ENCODE data around the gene ACAD11.
A peak's percentile ranks its signal among the peaks of the same experiment; 100 is the strongest.

Gene ACAD11

GRCh38 chr3:132536442-132537153 is 123.0 kb downstream of the ACAD11 start:
- WGBS, 2 donors (ENCODE audit: extremely low coverage in 2 of 2, insufficient read length in 2 of 2, insufficient replicate concordance in 1 of 2): no CpG with 5 or more reads among the region's 3 CpGs

GRCh38 chr3:132535575-132536441 is 123.8 kb downstream of the ACAD11 start:
- H3K4ac ChIP-seq (ENCODE audit: low read length): no peak overlapping the region
- DNase-seq (ENCODE audit: low spot score): peak; percentile 54
- H3K27ac ChIP-seq (replicated peaks; ENCODE audit: low read length): no peak overlapping the region
- no peak overlapping the region for H4K91ac ChIP-seq (ENCODE audit: low read depth, low read length, poor library complexity)
- no peak overlapping the region for H3K4me2 ChIP-seq (ENCODE audit: insufficient read depth, low read length, poor library complexity, severe bottlenecking)
- H3K79me1 ChIP-seq (ENCODE audit: low read depth, low read length): no peaks in the 10 kb centered on the region
- no peaks in the 10 kb centered on the region for H3K9me3 ChIP-seq (replicated peaks in 1 of 2; ENCODE audit: control insufficient read depth in 2 of 2, insufficient read depth in 1 of 2, low read depth in 1 of 2, low read length in 2 of 2)
- peaks cover 6 to 90% of the 10 kb centered on the region in 2 donors for H3K36me3 ChIP-seq (replicated peaks in 1 of 2; ENCODE audit: control insufficient read depth in 2 of 2, insufficient read depth in 2 of 2, low read length in 2 of 2)
- no peak overlapping the region for H3K9ac ChIP-seq (ENCODE audit: low read depth, low read length, poor library complexity)
- H3K27me3 ChIP-seq (ENCODE audit: control insufficient read depth in 3 of 3, insufficient read depth in 3 of 3, low read depth in 1 of 3, low read length in 3 of 3): no peaks in the 10 kb centered on the region
- H3K4me1 ChIP-seq (ENCODE audit: control insufficient read depth in 2 of 2, insufficient read depth in 1 of 2, low read depth in 1 of 2, low read length in 2 of 2): no peaks in the 10 kb centered on the region
- no peak overlapping the region for H2BK15ac ChIP-seq (ENCODE audit: low read length)
- H3K18ac ChIP-seq (ENCODE audit: low read length): no peak overlapping the region
- H3K4me3 ChIP-seq (ENCODE audit: low read length in 2 of 2): no peak overlapping the region
- no peak overlapping the region for H2AK5ac ChIP-seq (ENCODE audit: low read depth, low read length)
- H3K23ac ChIP-seq (ENCODE audit: low read depth, low read length, poor library complexity): no peak overlapping the region
- H2BK5ac ChIP-seq (ENCODE audit: low read length): no peak overlapping the region
- H2BK120ac ChIP-seq (ENCODE audit: low read depth, low read length): no peak overlapping the region
- WGBS, 2 donors (ENCODE audit: extremely low coverage in 2 of 2, insufficient read length in 2 of 2, insufficient replicate concordance in 1 of 2): no CpG with 5 or more reads among the region's 7 CpGs
- H2AFZ ChIP-seq (ENCODE audit: low read length): no peak overlapping the region
- H3K14ac ChIP-seq (ENCODE audit: low read length): no peak overlapping the region
- no peak overlapping the region for H2BK12ac ChIP-seq (ENCODE audit: low read length)
- H4K8ac ChIP-seq (ENCODE audit: low read depth, low read length): no peak overlapping the region

More at GRCh38 chr3:132536442-132537153, 123.0 kb downstream of the ACAD11 start:
- H3K27ac ChIP-seq (replicated peaks; ENCODE audit: low read length): no peak overlapping the region
- no peak overlapping the region for H2BK15ac ChIP-seq (ENCODE audit: low read length)
- H3K4me2 ChIP-seq (ENCODE audit: insufficient read depth, low read length, poor library complexity, severe bottlenecking): no peak overlapping the region
- no peak overlapping the region for H2BK5ac ChIP-seq (ENCODE audit: low read length)
- H3K9ac ChIP-seq (ENCODE audit: low read depth, low read length, poor library complexity): no peak overlapping the region
- H3K79me1 ChIP-seq (ENCODE audit: low read depth, low read length): no peaks in the 10 kb centered on the region
- no peak overlapping the region for H3K14ac ChIP-seq (ENCODE audit: low read length)
- H3K36me3 ChIP-seq (replicated peaks in 1 of 2; ENCODE audit: control insufficient read depth in 2 of 2, insufficient read depth in 2 of 2, low read length in 2 of 2): peaks cover 8 to 90% of the 10 kb centered on the region in 2 donors
- H3K4me1 ChIP-seq (ENCODE audit: control insufficient read depth in 2 of 2, insufficient read depth in 1 of 2, low read depth in 1 of 2, low read length in 2 of 2): no peaks in the 10 kb centered on the region
- no peaks in the 10 kb centered on the region for H3K27me3 ChIP-seq (ENCODE audit: control insufficient read depth in 3 of 3, insufficient read depth in 3 of 3, low read depth in 1 of 3, low read length in 3 of 3)
- H3K4me3 ChIP-seq (ENCODE audit: low read length in 2 of 2): no peak overlapping the region
- H2BK12ac ChIP-seq (ENCODE audit: low read length): no peak overlapping the region
- H2BK120ac ChIP-seq (ENCODE audit: low read depth, low read length): no peak overlapping the region
- DNase-seq (ENCODE audit: low spot score): no peak
- H2AK5ac ChIP-seq (ENCODE audit: low read depth, low read length): no peak overlapping the region
- no peak overlapping the region for H4K91ac ChIP-seq (ENCODE audit: low read depth, low read length, poor library complexity)
- H2AFZ ChIP-seq (ENCODE audit: low read length): no peak overlapping the region
- H4K8ac ChIP-seq (ENCODE audit: low read depth, low read length): no peak overlapping the region
- no peak overlapping the region for H3K4ac ChIP-seq (ENCODE audit: low read length)
- no peak overlapping the region for H3K18ac ChIP-seq (ENCODE audit: low read length)
- no peaks in the 10 kb centered on the region for H3K9me3 ChIP-seq (replicated peaks in 1 of 2; ENCODE audit: control insufficient read depth in 2 of 2, insufficient read depth in 1 of 2, low read depth in 1 of 2, low read length in 2 of 2)
- H3K23ac ChIP-seq (ENCODE audit: low read depth, low read length, poor library complexity): no peak overlapping the region

GRCh38 chr3:132530624-132531023 is 129.0 kb downstream of the ACAD11 start:
- no peaks in the 10 kb centered on the region for H3K4me1 ChIP-seq (ENCODE audit: control insufficient read depth in 2 of 2, insufficient read depth in 1 of 2, low read depth in 1 of 2, low read length in 2 of 2)
- DNase-seq (ENCODE audit: low spot score): no peak
- WGBS, 2 donors (ENCODE audit: extremely low coverage in 2 of 2, insufficient read length in 2 of 2, insufficient replicate concordance in 1 of 2): no CpG with 5 or more reads among the region's 3 CpGs
- no peak overlapping the region for H3K9ac ChIP-seq (ENCODE audit: low read depth, low read length, poor library complexity)
- no peak overlapping the region for H2BK120ac ChIP-seq (ENCODE audit: low read depth, low read length)
- no peak overlapping the region for H2BK12ac ChIP-seq (ENCODE audit: low read length)
- no peak overlapping the region for H3K27ac ChIP-seq (replicated peaks; ENCODE audit: low read length)
- H3K79me1 ChIP-seq (ENCODE audit: low read depth, low read length): no peaks in the 10 kb centered on the region
- H3K9me3 ChIP-seq (replicated peaks in 1 of 2; ENCODE audit: control insufficient read depth in 2 of 2, insufficient read depth in 1 of 2, low read depth in 1 of 2, low read length in 2 of 2): no peaks in the 10 kb centered on the region
- no peak overlapping the region for H3K4me3 ChIP-seq (ENCODE audit: low read length in 2 of 2)
- no peak overlapping the region for H4K8ac ChIP-seq (ENCODE audit: low read depth, low read length)
- H3K14ac ChIP-seq (ENCODE audit: low read length): no peak overlapping the region
- H2AFZ ChIP-seq (ENCODE audit: low read length): no peak overlapping the region
- H3K36me3 ChIP-seq (replicated peaks in 1 of 2; ENCODE audit: control insufficient read depth in 2 of 2, insufficient read depth in 2 of 2, low read length in 2 of 2): peaks cover 8 to 91% of the 10 kb centered on the region in 2 donors
- no peak overlapping the region for H3K23ac ChIP-seq (ENCODE audit: low read depth, low read length, poor library complexity)
- H4K91ac ChIP-seq (ENCODE audit: low read depth, low read length, poor library complexity): no peak overlapping the region
- no peak overlapping the region for H2AK5ac ChIP-seq (ENCODE audit: low read depth, low read length)
- no peak overlapping the region for H3K4ac ChIP-seq (ENCODE audit: low read length)
- H2BK15ac ChIP-seq (ENCODE audit: low read length): no peak overlapping the region
- no peak overlapping the region for H2BK5ac ChIP-seq (ENCODE audit: low read length)
- H3K18ac ChIP-seq (ENCODE audit: low read length): no peak overlapping the region
- H3K4me2 ChIP-seq (ENCODE audit: insufficient read depth, low read length, poor library complexity, severe bottlenecking): no peak overlapping the region
- H3K27me3 ChIP-seq (ENCODE audit: control insufficient read depth in 3 of 3, insufficient read depth in 3 of 3, low read depth in 1 of 3, low read length in 3 of 3): no peaks in the 10 kb centered on the region

GRCh38 chr3:132522353-132522752 is 137.3 kb downstream of the ACAD11 start:
- H3K4ac ChIP-seq (ENCODE audit: low read length): no peak overlapping the region
- no peaks in the 10 kb centered on the region for H3K9me3 ChIP-seq (replicated peaks in 1 of 2; ENCODE audit: control insufficient read depth in 2 of 2, insufficient read depth in 1 of 2, low read depth in 1 of 2, low read length in 2 of 2)
- H2BK120ac ChIP-seq (ENCODE audit: low read depth, low read length): no peak overlapping the region
- H2BK15ac ChIP-seq (ENCODE audit: low read length): no peak overlapping the region
- H3K27ac ChIP-seq (replicated peaks; ENCODE audit: low read length): no peak overlapping the region
- H3K79me1 ChIP-seq (ENCODE audit: low read depth, low read length): no peaks in the 10 kb centered on the region
- no peak overlapping the region for H3K18ac ChIP-seq (ENCODE audit: low read length)
- no peak overlapping the region for H2BK12ac ChIP-seq (ENCODE audit: low read length)
- peaks cover 12 to 96% of the 10 kb centered on the region in 2 donors for H3K36me3 ChIP-seq (replicated peaks in 1 of 2; ENCODE audit: control insufficient read depth in 2 of 2, insufficient read depth in 2 of 2, low read length in 2 of 2)
- no peak overlapping the region for H3K23ac ChIP-seq (ENCODE audit: low read depth, low read length, poor library complexity)
- H3K9ac ChIP-seq (ENCODE audit: low read depth, low read length, poor library complexity): no peak overlapping the region
- H3K27me3 ChIP-seq (ENCODE audit: control insufficient read depth in 3 of 3, insufficient read depth in 3 of 3, low read depth in 1 of 3, low read length in 3 of 3): no peaks in the 10 kb centered on the region
- no peak overlapping the region for H2BK5ac ChIP-seq (ENCODE audit: low read length)
- H3K4me3 ChIP-seq (ENCODE audit: low read length in 2 of 2): no peak overlapping the region
- no peak overlapping the region for H3K4me2 ChIP-seq (ENCODE audit: insufficient read depth, low read length, poor library complexity, severe bottlenecking)
- H4K8ac ChIP-seq (ENCODE audit: low read depth, low read length): no peak overlapping the region
- no peak for DNase-seq (ENCODE audit: low spot score)
- H2AFZ ChIP-seq (ENCODE audit: low read length): no peak overlapping the region
- no peak overlapping the region for H4K91ac ChIP-seq (ENCODE audit: low read depth, low read length, poor library complexity)
- no peak overlapping the region for H2AK5ac ChIP-seq (ENCODE audit: low read depth, low read length)
- no CpG with 5 or more reads among the region's 3 CpGs for WGBS, 2 donors (ENCODE audit: extremely low coverage in 2 of 2, insufficient read length in 2 of 2, insufficient replicate concordance in 1 of 2)
- no peaks in the 10 kb centered on the region for H3K4me1 ChIP-seq (ENCODE audit: control insufficient read depth in 2 of 2, insufficient read depth in 1 of 2, low read depth in 1 of 2, low read length in 2 of 2)
- H3K14ac ChIP-seq (ENCODE audit: low read length): no peak overlapping the region
